Left lung (tissue), 10 donors: Measurements from ENCODE around the gene LSM2. TPM values are rescaled to one million over a fixed set of nuclear protein-coding genes. Genes with fewer than 3 reads are reported as not detected.
"Not testable (repeated sequence)": the region's sequence is repeated elsewhere in the genome, so short reads cannot be mapped to it uniquely, and the experiment has no call there.

Source experiments
- ATAC-seq: fragments of 200-7000 bp; cut with Tn5 transposase; one replicate; pipeline ENCODE4 v1.9.1; 2020; ENCODE audit warnings: moderate library complexity
- DNase-seq, 4 donors: peaks; one replicate each; pipeline ENCODE4 v3.0.0-alpha.2; 2013 to 2020
- H3K27ac ChIP-seq, 2 donors: fragments of 200-600 bp; sonication (generic) in 1 of 2; one replicate each; pipeline versions ENCODE4 v1.5.0 to v1.8.0; 2020 to 2021
- H3K27me3 ChIP-seq, 2 donors: fragments of 200-600 bp; sonication (generic) in 1 of 2; one replicate each; pipeline versions ENCODE4 v1.5.0 to v1.8.0; 2020 to 2021
- H3K36me3 ChIP-seq, 2 donors: fragments of 200-600 bp; sonication (generic) in 1 of 2; one replicate each; pipeline versions ENCODE4 v1.5.0 to v1.8.0; 2020 to 2021
- H3K4me1 ChIP-seq, 2 donors: fragments of 200-600 bp; one replicate each; pipeline ENCODE4 v1.8.0; 2021
- H3K4me3 ChIP-seq, 2 donors: fragments of 200-600 bp; sonication (generic) in 1 of 2; one replicate each; pipeline versions ENCODE4 v1.5.0 to v1.8.0; 2020 to 2021; ENCODE audit warnings: mild to moderate bottlenecking in 1 of 2
- H3K9me3 ChIP-seq, 2 donors: fragments of 200-600 bp; sonication (generic) in 1 of 2; one replicate each; pipeline versions ENCODE4 v1.5.0 to v1.8.0; 2020 to 2021
- intact Hi-C, 2 donors: fragments of 100-400 bp; cut with DNase I; formaldehyde crosslinking; loops; one replicate each; pipeline versions ENCODE4 v1.11.2 to v1.14.2; 2022
- polyA plus RNA-seq, 6 donors: library from polyadenylated mRNA; unstranded; fragments of 120-200 nt; gene quantifications; one replicate each; pipeline ENCODE4 v1.2.1, GENCODE V29; 2013; ENCODE audit not compliant: insufficient read length in 6 of 6
- total RNA-seq, 2 donors: library from RNA; stranded (reverse); fragmentation: NEBNext Ultra II Directional; extraction: Animal tissue kit (Norgen Biotek cat#: 25700); gene quantifications; one replicate each; pipeline ENCODE4 v1.2.1, GENCODE V29; 2021
- TF ChIP-seq, protein P1 (sequence below), 2 donors: fragments of 200-600 bp; sonication (generic) in 1 of 2; IDR thresholded peaks; one replicate each; pipeline versions ENCODE4 v1.5.0 to v1.8.0; 2021; ENCODE audit warnings: antibody characterized with exemption in 2 of 2
- donor health status: DM: no; HTN: yes; CAD: no.
- donor health status: DM: no; HTN: no; CAD: no.

LSM2 gene
- total and polyA plus RNA-seq, 8 donors: 38.7 to 88.5 (median 81.7) TPM

DNA sequence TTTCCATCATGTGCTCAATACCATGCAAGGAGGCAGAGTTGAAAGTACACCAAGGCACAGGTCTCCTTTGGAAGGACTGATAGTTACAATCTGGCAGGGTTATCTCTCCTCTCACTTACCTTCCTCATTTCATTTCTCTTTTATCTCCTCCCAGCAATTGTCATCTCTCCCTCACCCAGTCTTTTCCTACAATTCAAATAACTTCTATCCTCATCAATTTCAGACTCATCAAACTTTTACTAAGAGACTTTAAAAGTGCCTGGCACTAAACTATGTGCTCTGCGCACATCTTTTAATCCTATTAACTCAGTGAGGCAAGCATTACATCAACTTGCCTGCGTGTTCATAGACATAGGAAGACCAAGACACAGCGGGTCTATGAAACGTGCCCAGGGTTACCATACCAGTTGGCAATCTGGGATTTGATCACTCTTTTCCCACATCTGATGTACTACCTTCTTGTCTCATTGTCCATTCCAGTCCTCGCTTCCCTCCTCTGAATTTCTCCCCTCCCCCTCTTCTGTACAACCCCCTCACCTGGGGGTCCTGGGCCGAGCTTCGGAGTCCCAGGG lies 12.4 kb downstream of the LSM2 start:
- peaks cover 15 to 45% of the 10 kb centered on the region in 2 donors for H3K4me1 ChIP-seq
- DNase-seq (no peak), ATAC-seq (no peak)
- no peaks in the 10 kb centered on the region for H3K27me3 ChIP-seq
- intact Hi-C loops: no loop called here
- H3K4me3 ChIP-seq: peak overlapping the region; percentile 90 to 97
- no peaks in the 10 kb centered on the region for H3K9me3 ChIP-seq
- peaks cover 0 to 42% of the 10 kb centered on the region in 2 donors for H3K36me3 ChIP-seq
- H3K27ac ChIP-seq: peak overlapping the region; percentile 93 to 96
- TF ChIP-seq, protein P1, sequence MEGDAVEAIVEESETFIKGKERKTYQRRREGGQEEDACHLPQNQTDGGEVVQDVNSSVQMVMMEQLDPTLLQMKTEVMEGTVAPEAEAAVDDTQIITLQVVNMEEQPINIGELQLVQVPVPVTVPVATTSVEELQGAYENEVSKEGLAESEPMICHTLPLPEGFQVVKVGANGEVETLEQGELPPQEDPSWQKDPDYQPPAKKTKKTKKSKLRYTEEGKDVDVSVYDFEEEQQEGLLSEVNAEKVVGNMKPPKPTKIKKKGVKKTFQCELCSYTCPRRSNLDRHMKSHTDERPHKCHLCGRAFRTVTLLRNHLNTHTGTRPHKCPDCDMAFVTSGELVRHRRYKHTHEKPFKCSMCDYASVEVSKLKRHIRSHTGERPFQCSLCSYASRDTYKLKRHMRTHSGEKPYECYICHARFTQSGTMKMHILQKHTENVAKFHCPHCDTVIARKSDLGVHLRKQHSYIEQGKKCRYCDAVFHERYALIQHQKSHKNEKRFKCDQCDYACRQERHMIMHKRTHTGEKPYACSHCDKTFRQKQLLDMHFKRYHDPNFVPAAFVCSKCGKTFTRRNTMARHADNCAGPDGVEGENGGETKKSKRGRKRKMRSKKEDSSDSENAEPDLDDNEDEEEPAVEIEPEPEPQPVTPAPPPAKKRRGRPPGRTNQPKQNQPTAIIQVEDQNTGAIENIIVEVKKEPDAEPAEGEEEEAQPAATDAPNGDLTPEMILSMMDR (IDR thresholded peaks at IDR 0.05): no peak

- Histone ChIP-seq H3K36me3 (peaks cover 0 to 47% of the 10 kb centered on the region in 2 donors), H3K4me1 (peaks cover 15 to 45% of the 10 kb centered on the region in 2 donors), H3K4me3 (peak overlapping the region in 1 of 2 donors; percentile 90)
- H3K9me3 ChIP-seq, DNase-seq, H3K27ac ChIP-seq, intact Hi-C loops, ATAC-seq, H3K27me3 ChIP-seq: not testable (repeated sequence)
Observed at GRCh38 chr6:31793927-31794245, 12.9 kb downstream of the LSM2 start.

- Histone ChIP-seq H3K27ac (no peak overlapping the region), H3K4me1 (peaks cover 15 to 42% of the 10 kb centered on the region in 2 donors), H3K4me3 (no peak overlapping the region), H3K36me3 (peaks cover 0 to 56% of the 10 kb centered on the region in 2 donors), H3K9me3 (no peaks in the 10 kb centered on the region), H3K27me3 (no peaks in the 10 kb centered on the region)
- intact Hi-C loops: no loop called here
- ATAC-seq: no peak
- TF ChIP-seq, protein P1 (IDR thresholded peaks at IDR 0.05): no peak
- peak in 1 of 4 donors; percentile 64 for DNase-seq
Observed at GRCh38 chr6:31792761-31793171, 14.0 kb downstream of the LSM2 start.

DNA sequence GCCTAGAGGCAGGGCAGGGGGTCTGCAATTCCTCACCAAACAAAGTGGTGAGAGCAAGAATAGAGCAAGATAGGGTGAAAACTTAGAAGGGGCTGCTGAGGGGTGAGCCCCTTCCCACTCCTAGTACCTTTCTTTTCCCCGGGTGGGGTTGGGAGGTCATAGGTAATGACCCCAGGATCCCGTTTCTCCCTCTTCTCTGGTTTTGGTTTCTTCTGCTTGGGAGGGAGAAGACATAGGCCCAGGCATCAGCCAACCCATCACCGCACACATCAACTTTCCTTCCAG lies 14.7 kb downstream of the LSM2 start:
- Histone ChIP-seq H3K27ac (no peak overlapping the region), H3K36me3 (peaks cover 0 to 54% of the 10 kb centered on the region in 2 donors), H3K27me3 (no peaks in the 10 kb centered on the region), H3K4me1 (peaks cover 15 to 37% of the 10 kb centered on the region in 2 donors), H3K4me3 (no peak overlapping the region), H3K9me3 (no peaks in the 10 kb centered on the region)
- DNase-seq: no peak
- no peak for ATAC-seq
- TF ChIP-seq, protein P1 (IDR thresholded peaks at IDR 0.05): no peak
- intact Hi-C loops: no loop called here

GRCh38 chr6:31791324-31792089 lies 15.3 kb downstream of the LSM2 start:
- ATAC-seq: no peak
- H3K27ac ChIP-seq: no peak overlapping the region

More at GRCh38 chr6:31791324-31792089, 15.3 kb downstream of the LSM2 start:
- Histone ChIP-seq H3K4me3 (no peak overlapping the region), H3K9me3 (no peaks in the 10 kb centered on the region), H3K4me1 (peaks cover 15 to 32% of the 10 kb centered on the region in 2 donors), H3K36me3 (peaks cover 0 to 54% of the 10 kb centered on the region in 2 donors), H3K27me3 (no peaks in the 10 kb centered on the region)
- intact Hi-C loops: no loop called here
- TF ChIP-seq, protein P1 (IDR thresholded peaks at IDR 0.05): peak; percentile 25 to 37
- peak in 2 of 4 donors; percentile 49 to 58 for DNase-seq
